ENCODE data around the gene RAB5B.

RAB5B gene

DNA sequence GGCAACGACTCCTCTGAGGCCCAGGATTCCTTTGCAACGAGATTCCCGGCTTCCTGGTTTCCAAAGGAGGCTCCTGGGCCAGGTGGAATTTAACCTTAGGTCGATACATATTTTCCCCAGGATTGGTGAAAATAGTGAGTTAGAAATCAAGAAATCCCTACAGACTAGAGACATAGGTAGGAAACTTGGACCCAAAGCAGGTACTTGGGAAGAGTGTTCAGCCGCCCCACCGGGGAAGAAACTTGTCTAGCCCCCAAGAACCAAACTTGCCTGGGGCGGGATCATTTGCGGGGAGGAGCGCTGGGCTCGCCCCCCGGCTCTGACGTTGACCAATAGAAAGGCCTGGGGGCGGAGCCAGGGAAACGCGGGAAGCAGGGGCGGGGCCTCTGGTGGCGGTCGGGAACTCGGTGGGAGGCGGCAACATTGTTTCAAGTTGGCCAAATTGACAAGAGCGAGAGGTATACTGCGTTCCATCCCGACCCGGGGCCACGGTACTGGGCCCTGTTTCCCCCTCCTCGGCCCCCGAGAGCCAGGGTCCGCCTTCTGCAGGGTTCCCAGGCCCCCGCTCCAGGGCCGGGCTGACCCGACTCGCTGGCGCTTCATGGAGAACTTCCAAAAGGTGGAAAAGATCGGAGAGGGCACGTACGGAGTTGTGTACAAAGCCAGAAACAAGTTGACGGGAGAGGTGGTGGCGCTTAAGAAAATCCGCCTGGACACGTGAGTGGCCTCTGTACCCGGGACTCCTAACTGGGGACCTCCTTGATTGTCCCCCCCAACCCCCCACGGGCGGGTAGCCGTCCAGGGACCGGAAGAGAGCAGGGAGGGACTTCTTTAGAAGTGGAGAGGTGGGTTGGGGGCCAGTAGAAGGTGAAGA, 7.2 kb upstream of the RAB5B start, which contains the start of gene CDK2:
Gene CDK2 (plus strand): TSS at position 423 of the 874 bp plus-strand sequence. CDS start 179 bp downstream, at position 602.
- TF ChIP-seq, protein P1, sequence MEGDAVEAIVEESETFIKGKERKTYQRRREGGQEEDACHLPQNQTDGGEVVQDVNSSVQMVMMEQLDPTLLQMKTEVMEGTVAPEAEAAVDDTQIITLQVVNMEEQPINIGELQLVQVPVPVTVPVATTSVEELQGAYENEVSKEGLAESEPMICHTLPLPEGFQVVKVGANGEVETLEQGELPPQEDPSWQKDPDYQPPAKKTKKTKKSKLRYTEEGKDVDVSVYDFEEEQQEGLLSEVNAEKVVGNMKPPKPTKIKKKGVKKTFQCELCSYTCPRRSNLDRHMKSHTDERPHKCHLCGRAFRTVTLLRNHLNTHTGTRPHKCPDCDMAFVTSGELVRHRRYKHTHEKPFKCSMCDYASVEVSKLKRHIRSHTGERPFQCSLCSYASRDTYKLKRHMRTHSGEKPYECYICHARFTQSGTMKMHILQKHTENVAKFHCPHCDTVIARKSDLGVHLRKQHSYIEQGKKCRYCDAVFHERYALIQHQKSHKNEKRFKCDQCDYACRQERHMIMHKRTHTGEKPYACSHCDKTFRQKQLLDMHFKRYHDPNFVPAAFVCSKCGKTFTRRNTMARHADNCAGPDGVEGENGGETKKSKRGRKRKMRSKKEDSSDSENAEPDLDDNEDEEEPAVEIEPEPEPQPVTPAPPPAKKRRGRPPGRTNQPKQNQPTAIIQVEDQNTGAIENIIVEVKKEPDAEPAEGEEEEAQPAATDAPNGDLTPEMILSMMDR (IDR thresholded peaks at IDR 0.05; ENCODE audit: control extremely low read depth, extremely low read depth, low read depth, missing control alignments) = no peak
- DNase-seq (ENCODE audit: extremely low spot score) = peak; percentile 94
- POLR2A ChIA-PET = interaction anchor here (1.1 kb wide), 1 partner anchor 223 kb away, joined by 13 read pairs; no protein-coding TSS in a partner anchor
- CTCF ChIA-PET = interaction anchor here (1.5 to 2.2 kb wide), 2 partner anchors 24 to 30 kb away, joined by 3 to 21 read pairs; partner anchors contain the start of gene SUOX

DNA sequence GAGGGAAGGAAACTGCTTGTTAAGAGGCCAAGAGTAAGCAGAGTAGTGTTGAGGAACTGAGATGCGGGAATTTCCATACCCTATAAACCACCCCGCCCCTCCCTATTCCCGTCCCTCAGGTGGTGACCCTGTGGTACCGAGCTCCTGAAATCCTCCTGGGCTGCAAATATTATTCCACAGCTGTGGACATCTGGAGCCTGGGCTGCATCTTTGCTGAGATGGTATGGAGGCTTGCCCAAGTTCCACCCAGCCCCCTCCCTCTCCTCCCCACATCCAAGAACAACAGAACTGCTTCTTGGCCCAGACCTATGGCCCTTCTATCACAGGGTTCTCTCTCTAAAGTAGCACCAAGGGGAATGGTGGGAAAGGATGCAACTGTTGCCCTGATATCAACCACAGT, 4.5 kb upstream of the RAB5B start:
- DNase-seq (ENCODE audit: extremely low spot score) = no peak
- TF ChIP-seq, protein P1 (IDR thresholded peaks at IDR 0.05; ENCODE audit: control extremely low read depth, extremely low read depth, low read depth, missing control alignments) = no peak
- POLR2A ChIA-PET = no interaction called here
- CTCF ChIA-PET = interaction anchor here (1.6 to 2.9 kb wide), 5 partner anchors 26 to 231 kb away, joined by 5 to 21 read pairs (median 12); partner anchors contain the start of gene SUOX

DNA sequence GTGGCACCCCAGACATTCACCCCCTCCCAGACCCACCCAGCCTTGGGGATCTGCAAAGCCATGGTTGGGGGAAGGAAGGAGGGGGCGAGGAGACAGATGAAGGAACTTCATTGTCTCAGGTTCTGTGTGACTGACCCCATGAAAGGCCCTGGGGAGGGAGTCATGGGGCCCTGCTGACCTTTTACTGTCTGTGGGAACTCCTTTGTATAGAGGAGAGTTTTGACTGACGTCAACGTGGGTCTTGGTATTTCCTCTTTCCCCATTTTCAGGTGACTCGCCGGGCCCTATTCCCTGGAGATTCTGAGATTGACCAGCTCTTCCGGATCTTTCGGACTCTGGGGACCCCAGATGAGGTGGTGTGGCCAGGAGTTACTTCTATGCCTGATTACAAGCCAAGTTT, 3.1 kb upstream of the RAB5B start:
- TF ChIP-seq, protein P1 (IDR thresholded peaks at IDR 0.05; ENCODE audit: control extremely low read depth, extremely low read depth, low read depth, missing control alignments) = no peak
- CTCF ChIA-PET = interaction anchor here (0.9 to 2.3 kb wide), 2 partner anchors 25 to 30 kb away, joined by 3 to 6 read pairs; no protein-coding TSS in a partner anchor
- POLR2A ChIA-PET = no interaction called here
- DNase-seq (ENCODE audit: extremely low spot score) = no peak

DNA sequence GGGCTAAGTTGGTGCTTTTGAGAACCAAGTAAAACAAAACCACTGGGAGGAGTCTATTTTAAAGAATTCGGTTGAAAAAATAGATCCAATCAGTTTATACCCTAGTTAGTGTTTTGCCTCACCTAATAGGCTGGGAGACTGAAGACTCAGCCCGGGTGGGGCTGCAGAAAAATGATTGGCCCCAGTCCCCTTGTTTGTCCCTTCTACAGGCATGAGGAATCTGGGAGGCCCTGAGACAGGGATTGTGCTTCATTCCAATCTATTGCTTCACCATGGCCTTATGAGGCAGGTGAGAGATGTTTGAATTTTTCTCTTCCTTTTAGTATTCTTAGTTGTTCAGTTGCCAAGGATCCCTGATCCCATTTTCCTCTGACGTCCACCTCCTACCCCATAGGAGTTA, 1.8 kb upstream of the RAB5B start:
- DNase-seq (ENCODE audit: extremely low spot score) = no peak
- TF ChIP-seq, protein P1 (IDR thresholded peaks at IDR 0.05; ENCODE audit: control extremely low read depth, extremely low read depth, low read depth, missing control alignments) = no peak
- POLR2A ChIA-PET = interaction anchor here (2.7 kb wide), 1 partner anchor 154 kb away, joined by 15 read pairs; the partner anchor contains the start of genes ORMDL2 and SARNP
- CTCF ChIA-PET = no interaction called here

DNA sequence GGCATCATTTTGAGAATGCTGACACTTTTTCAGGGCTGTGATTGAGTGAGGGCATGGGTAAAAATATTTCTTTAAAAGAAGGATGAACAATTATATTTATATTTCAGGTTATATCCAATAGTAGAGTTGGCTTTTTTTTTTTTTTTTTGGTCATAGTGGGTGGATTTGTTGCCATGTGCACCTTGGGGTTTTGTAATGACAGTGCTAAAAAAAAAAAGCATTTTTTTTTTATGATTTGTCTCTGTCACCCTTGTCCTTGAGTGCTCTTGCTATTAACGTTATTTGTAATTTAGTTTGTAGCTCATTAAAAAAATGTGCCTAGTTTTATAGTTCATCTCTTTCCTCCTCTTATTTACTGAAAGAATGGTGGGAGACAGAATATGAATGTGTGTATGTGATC, 1.4 kb upstream of the RAB5B start:
- DNase-seq (ENCODE audit: extremely low spot score) = no peak
- ChIA-PET POLR2A (interaction anchor here (2.7 kb wide), 1 partner anchor 155 kb away, joined by 15 read pairs; the partner anchor contains the start of genes ORMDL2 and SARNP), CTCF (no interaction called here)
- TF ChIP-seq, protein P1 (IDR thresholded peaks at IDR 0.05; ENCODE audit: control extremely low read depth, extremely low read depth, low read depth, missing control alignments) = no peak

DNA sequence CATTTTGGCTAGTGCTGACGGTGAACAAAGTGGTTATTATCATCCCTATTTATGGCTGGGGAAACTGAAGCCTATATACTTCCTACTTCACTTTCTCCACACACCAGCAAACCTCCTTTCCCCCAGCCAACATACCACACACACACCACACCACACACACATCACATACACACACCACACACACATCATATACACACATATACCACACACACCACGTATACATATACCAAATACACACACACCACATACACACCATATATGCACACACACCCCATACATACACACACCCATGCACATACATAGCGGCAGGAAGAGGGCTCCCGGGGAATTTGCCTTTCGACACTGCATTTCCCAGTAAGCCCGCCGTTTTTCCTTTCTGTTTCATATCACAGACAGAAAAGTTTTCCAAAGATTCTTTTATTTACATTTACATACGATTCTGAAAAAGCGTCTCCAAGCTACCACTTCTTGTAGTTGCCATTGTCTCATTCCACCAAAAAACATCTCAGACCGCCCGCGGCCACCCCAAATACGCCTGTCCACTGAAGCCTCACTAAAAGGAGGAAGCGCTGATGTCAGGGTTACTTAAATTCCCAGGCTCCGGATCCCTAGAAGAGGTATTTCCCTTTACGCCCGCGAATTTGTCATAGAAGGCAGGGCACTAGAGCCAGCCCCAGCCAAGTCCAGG, 823 bp upstream of the RAB5B start:
- no peak for DNase-seq (ENCODE audit: extremely low spot score)
- TF ChIP-seq, protein P1 (IDR thresholded peaks at IDR 0.05; ENCODE audit: control extremely low read depth, extremely low read depth, low read depth, missing control alignments) = no peak
- ChIA-PET POLR2A (interaction anchor here (0.6 to 2.7 kb wide), 17 partner anchors 10 to 249 kb away, joined by 3 to 19 read pairs (median 6); partner anchors contain the start of genes DNAJC14, ORMDL2, PA2G4 and RNF41), CTCF (interaction anchor here (0.7 to 3.0 kb wide), 19 partner anchors 8 to 254 kb away, joined by 3 to 38 read pairs (median 4); partner anchors contain the start of genes ORMDL2, PA2G4, PYM1 and SARNP)
